Measurements from ENCODE around the gene RNF17. TPM values are rescaled to one million over a fixed set of nuclear protein-coding genes. Genes with fewer than 3 reads are reported as not detected.
A peak's percentile ranks its signal among the peaks of the same experiment; 100 is the strongest.
"Not testable (repeated sequence)": the region's sequence is repeated elsewhere in the genome, so short reads cannot be mapped to it uniquely, and the experiment has no call there.

Gene RNF17, protein sequence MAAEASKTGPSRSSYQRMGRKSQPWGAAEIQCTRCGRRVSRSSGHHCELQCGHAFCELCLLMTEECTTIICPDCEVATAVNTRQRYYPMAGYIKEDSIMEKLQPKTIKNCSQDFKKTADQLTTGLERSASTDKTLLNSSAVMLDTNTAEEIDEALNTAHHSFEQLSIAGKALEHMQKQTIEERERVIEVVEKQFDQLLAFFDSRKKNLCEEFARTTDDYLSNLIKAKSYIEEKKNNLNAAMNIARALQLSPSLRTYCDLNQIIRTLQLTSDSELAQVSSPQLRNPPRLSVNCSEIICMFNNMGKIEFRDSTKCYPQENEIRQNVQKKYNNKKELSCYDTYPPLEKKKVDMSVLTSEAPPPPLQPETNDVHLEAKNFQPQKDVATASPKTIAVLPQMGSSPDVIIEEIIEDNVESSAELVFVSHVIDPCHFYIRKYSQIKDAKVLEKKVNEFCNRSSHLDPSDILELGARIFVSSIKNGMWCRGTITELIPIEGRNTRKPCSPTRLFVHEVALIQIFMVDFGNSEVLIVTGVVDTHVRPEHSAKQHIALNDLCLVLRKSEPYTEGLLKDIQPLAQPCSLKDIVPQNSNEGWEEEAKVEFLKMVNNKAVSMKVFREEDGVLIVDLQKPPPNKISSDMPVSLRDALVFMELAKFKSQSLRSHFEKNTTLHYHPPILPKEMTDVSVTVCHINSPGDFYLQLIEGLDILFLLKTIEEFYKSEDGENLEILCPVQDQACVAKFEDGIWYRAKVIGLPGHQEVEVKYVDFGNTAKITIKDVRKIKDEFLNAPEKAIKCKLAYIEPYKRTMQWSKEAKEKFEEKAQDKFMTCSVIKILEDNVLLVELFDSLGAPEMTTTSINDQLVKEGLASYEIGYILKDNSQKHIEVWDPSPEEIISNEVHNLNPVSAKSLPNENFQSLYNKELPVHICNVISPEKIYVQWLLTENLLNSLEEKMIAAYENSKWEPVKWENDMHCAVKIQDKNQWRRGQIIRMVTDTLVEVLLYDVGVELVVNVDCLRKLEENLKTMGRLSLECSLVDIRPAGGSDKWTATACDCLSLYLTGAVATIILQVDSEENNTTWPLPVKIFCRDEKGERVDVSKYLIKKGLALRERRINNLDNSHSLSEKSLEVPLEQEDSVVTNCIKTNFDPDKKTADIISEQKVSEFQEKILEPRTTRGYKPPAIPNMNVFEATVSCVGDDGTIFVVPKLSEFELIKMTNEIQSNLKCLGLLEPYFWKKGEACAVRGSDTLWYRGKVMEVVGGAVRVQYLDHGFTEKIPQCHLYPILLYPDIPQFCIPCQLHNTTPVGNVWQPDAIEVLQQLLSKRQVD (N-terminal part only)
- not detected in 2 replicates for total RNA-seq (2014; rRNA removed; shearing (Covaris generic))
- polyA plus RNA-seq (2014; cell fraction: nucleus; rRNA removed) = not detected in 2 replicates

DNA sequence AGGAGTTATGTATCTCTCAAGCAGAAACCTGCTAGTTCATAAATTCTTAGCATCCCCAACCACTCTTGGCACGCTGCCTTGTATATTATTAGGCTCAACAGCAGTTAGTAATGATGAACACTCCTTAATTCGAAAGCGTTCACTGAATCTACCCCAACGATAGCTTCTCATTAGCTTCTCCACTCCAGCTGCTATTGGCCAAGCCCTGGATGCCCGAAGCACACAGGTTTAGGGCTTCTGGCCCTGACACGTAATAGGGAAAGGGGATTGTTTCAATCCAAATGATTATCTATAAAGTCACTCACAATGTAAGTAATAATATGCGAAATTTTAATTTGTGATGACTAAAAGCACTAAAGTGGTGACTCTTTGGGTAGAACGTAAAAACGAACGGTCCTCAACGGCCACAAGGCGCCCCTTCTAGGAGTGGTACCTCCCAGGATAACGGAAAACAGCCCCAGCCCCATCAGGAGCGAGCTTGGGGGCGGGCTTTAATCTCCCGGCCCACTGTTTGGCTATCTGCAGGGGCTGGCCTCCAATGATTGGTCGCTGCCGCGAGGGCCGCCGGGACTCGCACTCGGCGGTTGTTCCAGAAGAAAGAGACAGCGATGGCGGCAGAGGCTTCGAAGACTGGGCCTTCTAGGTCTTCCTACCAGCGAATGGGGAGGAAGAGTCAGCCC is at the start of gene RNF17:
Gene RNF17, plus strand, starts transcription at position 574 of the 680 bp plus-strand sequence. Its CDS starts 35 bp downstream, at position 609.
- no peak for DNase-seq (ENCODE audit: extremely low read depth, low read depth)

DNA sequence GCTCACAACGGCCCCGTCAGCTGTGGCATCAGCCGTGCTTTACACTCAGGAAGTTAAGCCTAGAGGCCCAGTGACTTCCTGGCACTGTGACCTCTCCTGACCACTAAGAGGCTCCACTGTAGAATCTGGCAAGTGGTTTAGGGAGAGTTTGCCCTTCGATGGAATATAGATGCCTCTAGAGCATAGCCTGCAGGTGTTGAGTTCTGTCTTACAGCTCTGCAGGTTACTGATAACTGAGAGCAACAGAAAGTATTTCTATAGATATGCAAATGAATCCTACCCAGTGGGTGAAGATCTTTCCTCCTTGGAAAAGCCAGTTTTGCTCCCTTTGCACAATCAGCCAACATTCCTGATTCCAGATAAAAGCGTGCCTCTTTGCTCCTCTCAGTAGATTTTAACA is 48.0 kb upstream of the RNF17 start:
- no peak for DNase-seq (ENCODE audit: extremely low read depth, low read depth)

DNA sequence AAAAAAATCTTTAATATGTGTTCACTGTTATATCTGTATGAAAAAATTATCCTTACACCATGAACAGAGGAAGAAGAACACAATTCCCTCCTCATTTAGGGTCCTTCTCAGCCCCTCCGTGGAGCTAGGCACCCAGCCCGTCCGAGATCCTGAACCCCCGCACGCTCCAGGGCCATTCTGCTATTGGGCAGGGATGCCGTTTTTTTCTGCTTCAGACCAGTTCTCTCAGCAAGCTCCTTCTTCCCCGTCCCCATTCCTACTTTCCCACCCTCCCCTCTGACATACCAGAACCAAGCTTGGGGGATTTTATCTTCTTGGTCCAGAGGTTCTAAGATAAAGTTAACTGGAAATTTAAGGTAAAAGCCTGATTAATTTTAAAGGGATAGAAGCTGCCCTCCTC is 47.5 kb upstream of the RNF17 start:
- no peak for DNase-seq (ENCODE audit: extremely low read depth, low read depth)

DNA sequence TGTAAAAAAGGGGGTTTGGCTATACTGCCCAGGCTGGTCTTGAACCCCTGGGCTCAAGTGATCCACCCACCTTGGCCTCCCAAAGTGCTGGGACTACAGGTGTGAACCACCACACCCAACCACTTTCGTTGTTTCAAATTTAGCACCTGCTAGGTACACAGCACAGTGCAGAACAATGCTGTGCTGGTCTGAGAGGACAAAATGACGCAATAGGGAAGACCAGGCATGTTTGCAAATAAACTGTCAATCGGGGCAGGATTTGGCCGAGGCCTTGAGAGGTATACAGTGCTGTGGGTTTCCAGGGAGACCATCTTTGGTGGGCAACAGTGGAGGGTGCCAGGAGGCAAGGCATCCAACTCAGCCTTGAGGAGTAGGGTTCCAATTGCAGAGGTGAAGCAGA is 46.8 kb upstream of the RNF17 start:
- DNase-seq (ENCODE audit: extremely low read depth, low read depth) = no peak

DNA sequence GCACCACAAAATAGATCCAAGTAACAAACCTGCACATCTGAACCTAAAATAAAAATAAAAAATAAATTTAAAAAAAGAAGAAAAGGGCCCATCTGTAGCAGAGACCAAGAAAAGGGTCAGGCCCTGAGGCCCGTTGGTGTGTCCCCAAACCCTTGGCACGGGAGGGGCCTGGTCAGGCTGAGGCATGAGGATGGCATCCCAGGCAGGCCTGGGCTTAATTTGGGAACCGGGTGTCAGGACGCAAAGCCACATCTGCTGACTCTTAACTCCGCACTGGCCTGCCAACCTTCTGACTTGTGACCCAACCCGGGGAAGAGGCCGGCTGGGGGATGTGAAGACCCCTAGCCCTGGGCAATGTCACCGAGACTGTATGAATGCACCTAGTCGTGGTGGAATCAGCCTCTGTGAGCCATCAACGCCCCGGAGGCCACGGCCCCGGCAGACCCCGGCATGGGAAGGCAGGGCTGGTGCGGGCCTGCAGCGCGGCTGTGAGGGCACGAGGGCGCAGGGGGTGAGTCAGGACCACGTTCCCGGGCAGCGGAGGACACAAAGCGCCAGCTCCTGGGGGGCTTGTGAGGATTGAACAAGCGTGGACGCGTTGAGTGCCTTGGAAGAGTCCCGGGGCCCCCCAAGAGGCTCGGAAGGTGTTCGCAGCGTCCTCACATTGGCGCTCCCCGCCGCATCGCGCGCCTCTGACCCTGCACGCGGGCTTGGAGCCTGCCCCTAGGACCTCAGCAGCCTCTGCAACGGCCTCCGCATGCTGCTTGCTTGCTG is 45.6 kb upstream of the RNF17 start:
- no peak for DNase-seq (ENCODE audit: extremely low read depth, low read depth)

DNA sequence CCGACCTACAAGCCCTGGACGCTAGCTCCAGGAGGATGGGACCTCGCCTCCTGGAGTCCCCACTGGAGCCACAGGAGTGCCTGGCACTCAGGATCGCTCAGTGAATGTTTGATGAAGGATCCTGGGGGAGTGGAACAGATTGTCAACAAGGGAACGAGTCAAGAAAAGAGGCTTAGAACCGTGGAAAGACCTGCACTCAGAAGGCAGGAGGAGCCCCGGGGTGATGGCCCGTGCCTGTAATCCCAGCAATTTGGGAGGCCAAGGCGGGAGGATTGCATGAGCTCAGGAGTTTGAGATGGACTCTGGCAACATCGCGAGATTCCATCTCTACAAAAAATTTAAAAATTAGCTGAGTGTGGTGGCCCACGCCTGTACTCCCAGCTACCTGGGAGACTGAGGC is 44.8 kb upstream of the RNF17 start:
- DNase-seq (ENCODE audit: extremely low read depth, low read depth) = no peak

DNA sequence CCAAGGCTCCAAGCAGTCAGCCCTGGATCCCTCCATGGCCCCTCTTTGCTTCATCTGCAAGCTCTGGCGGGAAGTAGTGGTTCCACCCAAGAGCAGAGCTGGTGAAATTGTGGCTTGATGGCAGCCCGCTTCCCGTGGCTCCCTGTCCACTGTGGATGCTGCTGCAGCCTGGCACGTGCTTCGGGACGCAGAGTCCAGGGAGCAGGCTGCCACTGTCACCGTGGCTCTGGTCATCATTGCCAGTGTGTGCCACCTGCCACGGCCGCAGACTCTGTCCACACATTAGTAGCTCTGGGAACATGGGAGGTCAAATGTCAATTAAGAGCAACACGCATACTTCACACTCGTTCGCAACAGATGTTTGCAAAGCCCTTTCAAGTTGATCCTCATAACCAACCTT is 40.8 kb upstream of the RNF17 start:
- DNase-seq (ENCODE audit: extremely low read depth, low read depth) = no peak

DNA sequence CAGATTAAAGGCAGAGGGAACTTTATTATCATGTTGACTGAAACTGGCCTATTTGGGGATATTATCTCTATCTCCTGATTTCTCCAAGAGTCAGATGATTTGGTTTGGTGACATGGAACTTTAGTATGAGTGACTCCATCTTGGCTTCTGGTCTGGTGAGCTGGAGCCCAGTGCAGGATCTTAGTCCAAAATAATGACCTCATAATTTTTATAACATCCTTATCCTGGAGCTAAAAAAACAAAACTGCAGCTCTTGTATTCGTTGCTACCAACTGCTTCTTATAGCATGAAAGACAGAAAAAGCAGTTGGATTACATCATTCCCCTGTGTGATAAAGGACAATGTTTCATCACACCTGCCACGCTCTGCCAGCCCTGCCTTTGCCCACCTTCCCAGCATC is 39.3 kb upstream of the RNF17 start:
- no peak for DNase-seq (ENCODE audit: extremely low read depth, low read depth)

DNA sequence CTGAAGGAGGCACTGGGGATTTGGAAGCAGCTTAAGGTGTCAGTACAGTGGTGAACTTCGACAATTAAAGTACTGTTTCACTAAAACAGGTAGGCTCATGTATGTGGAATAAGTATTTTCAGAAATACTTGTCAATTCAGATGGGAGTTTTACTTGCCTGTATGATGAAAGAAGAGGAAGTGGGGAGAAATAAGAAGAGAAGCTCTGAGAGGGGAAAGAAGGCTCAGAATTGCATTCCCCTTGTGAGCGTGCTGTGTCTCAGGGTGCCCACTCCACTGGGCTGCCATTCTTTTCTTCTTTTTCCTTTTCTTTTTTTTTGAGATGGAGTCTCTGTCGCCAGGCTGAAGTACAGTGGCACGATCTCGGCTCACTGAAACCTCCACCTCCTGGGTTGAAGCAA is 38.6 kb upstream of the RNF17 start:
- DNase-seq (ENCODE audit: extremely low read depth, low read depth) = no peak

DNA sequence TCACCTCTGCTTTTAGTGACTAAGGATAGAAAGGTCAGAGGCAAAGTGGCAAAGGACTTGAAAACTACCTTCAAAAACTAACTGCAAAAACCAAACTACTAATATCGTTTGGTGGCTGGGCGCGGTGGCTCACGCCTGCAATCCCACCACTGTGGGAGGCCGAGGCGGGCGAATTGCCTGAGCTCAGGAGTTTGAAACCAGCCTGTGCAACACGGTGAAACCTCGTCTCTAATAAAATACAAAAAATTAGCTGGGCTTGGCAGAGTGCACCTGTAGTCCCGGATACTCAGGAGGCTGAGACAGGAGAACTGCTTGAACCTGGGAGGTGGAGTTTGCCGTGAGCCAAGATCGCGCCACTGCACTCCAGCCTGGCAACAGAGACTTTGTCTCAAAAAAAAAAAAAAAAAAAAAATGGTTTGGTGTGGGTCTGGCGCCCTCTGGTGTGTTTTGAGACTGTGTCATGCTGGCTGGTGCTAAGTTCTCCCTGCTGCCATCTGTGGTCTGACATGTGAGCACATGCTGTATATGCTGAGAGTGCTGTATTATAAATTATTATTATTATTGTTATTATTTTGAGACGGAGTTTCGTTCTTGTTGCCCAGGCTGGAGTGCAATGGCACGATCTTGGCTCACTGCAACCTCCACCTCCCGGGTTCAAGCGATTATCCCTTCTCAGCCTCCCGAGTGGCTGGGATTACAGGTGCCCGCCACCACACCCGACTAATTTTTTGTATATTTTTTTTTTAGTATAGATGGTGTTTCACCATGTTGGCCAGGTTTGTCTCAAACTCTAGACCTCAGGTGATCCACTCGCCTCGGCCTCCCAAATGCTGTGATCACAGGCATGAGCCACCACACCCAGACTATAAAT is 36.0 kb upstream of the RNF17 start:
- DNase-seq (ENCODE audit: extremely low read depth, low read depth) = peak; percentile 77

DNA sequence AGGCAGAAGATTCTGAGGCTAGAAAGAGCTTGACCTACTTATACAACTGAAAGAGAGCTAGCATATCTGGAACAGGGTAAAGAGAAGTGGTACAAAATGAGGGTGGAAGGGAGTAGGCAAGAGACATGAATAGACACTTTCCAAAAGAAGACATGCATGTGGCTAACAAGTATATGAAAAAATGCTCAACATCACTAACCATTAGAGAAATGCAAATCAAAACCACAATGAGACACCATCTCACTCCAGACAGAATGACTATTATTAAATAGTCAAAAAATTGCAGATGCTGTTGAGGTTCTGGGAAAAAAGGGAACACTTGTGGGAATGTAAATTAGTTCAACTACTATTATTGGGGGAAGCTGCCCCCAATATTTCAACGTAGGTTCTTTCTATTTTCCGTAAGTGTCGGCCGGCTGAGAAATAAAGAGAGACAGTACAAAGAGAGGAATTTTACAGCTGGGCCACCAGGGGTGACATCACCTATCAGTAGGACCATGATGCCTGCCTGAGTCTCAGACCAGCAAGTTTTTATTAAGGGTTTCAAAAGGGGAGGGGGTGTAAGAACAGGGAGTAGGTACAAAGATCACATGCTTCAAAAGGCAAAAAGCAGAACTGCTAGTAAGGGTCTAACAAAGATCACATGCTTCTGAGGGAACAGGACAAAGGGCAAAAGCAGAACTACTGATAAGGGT is 32.9 kb upstream of the RNF17 start:
- not testable (repeated sequence) for DNase-seq (ENCODE audit: extremely low read depth, low read depth)

DNA sequence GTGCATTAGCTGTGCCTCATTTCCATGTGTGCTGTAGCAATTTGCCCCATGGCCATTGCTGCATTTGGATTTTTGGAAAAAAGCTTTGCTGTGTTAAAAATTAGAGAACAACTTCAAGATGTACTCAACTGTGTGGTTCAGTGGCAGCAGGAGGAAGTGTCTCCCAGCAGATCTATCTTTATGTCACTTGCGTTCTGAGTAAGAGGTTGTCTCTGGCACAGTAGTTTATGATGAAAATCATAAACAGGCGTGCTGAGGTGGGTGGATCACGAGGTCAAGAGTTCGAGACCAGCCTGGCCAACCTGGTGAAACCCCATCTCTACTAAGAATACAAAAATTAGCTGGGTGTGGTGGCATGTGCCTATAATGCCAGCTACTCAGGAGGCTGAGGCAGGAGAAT is 29.0 kb upstream of the RNF17 start:
- DNase-seq (ENCODE audit: extremely low read depth, low read depth) = no peak

DNA sequence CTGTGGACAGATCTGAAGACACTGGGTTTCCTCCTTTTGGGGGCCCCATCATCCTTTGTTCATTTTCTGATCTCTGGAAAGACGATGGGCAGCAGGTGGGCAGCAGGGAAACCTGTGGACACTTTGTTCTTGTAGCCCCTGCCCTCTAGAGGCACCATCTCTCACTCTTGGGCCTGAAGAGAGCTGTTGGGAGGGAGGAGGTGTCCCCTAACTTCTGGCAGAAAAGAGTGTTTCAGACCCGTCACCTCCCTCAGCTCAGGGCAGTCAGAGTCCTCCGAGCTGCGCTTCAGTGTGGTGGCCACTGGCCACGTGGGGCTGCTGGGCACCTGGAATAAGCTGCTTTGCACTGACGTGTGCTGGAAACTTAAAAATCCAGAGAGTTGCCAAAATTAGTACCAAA is 26.9 kb upstream of the RNF17 start:
- DNase-seq (ENCODE audit: extremely low read depth, low read depth) = no peak

DNA sequence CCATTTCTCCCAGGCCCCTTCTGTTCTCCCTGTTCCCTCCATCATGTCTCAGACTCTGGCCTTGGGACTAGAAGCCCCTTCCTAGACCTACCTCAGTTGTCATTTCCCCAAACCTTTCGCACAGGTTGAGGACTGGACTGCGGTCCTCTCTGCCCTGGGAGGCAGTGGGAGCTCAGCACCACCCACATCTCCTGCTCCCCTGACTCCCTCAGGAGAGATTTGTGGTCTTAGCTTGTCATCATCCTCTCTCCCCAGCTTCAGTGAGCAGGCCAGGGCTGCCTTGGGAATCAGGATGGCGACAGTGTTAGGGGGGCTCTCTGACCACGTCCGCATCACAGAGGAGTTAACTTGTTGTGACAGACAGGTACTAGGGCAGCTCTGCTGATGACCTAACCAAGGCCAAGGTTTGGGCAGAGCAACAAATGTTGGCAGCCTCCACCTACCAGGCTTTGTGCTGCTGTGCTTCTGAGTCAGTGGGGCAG is 25.6 kb upstream of the RNF17 start:
- no peak for DNase-seq (ENCODE audit: extremely low read depth, low read depth)

DNA sequence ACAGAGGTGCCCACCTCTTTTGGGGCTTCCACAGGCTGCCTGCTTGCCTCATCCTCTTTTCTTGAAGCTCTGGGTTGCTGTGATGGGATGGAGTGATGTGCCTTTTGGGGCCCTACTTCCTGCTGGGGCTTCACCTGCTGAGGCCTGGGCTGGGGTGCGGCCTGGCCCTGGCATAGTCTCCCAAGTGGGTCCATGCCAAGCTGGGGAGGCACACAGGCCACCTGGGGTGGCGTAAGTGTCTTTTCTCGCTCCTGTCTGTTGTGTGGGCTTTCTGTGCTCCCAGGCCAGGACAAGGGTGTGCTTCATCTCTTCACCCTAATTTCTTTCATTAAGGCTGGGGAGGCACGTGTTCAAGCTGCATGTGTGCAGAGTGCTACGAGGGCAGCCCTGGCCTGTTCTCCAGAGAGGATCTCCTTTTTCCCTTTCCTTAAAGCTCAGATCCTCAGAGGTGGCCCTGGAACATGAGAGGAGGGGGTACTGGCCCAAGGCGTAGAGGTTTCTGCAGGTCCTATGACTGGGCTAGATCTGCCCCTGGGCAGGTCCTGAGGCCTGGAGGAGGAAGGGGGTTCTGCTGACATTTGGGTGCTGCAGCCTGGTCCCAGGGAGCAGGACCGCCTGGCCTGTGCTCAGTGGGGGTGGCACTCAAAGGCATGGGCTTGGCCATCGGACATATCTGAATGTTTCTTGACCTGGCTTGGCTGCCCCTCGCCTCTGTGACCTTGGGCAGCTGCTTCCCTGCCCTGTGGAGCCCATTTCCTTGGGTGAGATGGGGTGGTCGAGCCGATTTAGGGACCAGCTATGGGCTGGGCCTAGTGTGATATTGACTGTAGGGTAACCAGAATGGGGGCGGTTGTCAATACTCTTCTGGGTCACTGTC is 23.7 kb upstream of the RNF17 start:
- DNase-seq (ENCODE audit: extremely low read depth, low read depth) = no peak

DNA sequence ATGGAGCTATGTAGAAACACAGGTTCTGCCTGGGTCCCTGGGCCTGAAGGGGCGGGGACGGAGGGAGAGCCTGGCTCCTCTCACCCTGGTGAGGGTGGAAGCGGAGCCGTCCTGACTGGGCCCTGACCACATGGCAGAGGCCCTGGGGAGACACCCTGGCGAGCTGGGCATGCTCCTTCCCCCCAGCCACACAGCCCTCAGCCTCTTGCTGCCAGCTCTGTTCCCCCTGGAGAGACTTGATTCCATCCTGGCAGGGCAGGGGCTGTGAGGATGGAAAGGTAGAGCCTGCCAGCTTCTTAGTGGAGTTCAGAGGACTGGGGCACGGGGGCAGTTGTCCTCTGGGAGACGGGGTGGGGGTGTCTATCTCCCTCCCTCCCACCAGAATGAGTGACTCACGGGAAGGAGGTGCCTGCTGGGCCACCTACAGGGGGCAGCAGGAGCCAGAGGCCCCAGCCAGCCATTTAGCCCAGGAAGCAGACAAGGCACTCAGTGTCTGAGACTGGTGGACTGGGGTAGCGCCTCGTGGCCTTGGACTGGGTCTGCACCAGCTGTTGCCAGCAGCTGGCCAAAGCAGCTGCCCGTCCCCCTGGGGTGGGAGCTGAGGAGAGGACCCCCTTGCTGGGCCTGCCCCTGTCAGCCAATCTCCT is 22.8 kb upstream of the RNF17 start:
- DNase-seq (ENCODE audit: extremely low read depth, low read depth) = no peak

Data from NCI-H460 (cell line).